ENCODE data around the gene NFASC. TPM values are rescaled to one million over a fixed set of nuclear protein-coding genes. Genes with fewer than 3 reads are reported as not detected.

The NFASC gene
- total and polyA plus RNA-seq, 9 of the 15 experiments (the other 6 are each of a cell fraction or from before 2014, with no cell fraction given): 0.03 to 0.16 (median 0.06) TPM; not detected in 6

- TF ChIP-seq SMAD1 (IDR thresholded peaks at IDR 0.05; ENCODE audit: low read depth, low read length, partially characterized antibody) (no peak), ZNF707 (CRISPR knock-in tag; conservative IDR thresholded peaks at IDR 0.05) (no peak), RAD21 (CRISPR knock-in tag; conservative IDR thresholded peaks at IDR 0.05 in 1 of 2, IDR thresholded peaks at IDR 0.05 in 1 of 2) (peak; percentile 82 to 95), GTF2B (IDR thresholded peaks at IDR 0.05; ENCODE audit: extremely low read depth, insufficient read length) (no peak), ZMIZ1 (IDR thresholded peaks at IDR 0.05; ENCODE audit: low read depth in 2 of 2, low read length in 2 of 2) (peak in 1 of 2 experiments; percentile 9; a peak in 1 of 4 replicates), STAG1 (CRISPR knock-in tag; IDR thresholded peaks at IDR 0.05; ENCODE audit: borderline replicate concordance) (peak; percentile 45; the same call in 1 of the 2 replicates), SMC3 (conservative IDR thresholded peaks at IDR 0.05; ENCODE audit: insufficient read depth, low read depth, low read length) (peak; percentile 97)
These were observed 191.0 kb downstream of the NFASC start (continued) for GRCh38 chr1:205061665-205062069.

Data from K562 (cell line).